ENCODE results near the gene OPN1SW.

OPN1SW gene

GRCh38 chr7:128759242-128759641 is 16.4 kb downstream of the OPN1SW start:
- no peak for DNase-seq (ENCODE audit: low read depth in 3 of 3)

GRCh38 chr7:128758553-128758952 is 17.0 kb downstream of the OPN1SW start:
- no peak for DNase-seq (ENCODE audit: low read depth in 3 of 3)

GRCh38 chr7:128757203-128757602 is 18.4 kb downstream of the OPN1SW start:
- DNase-seq (ENCODE audit: low read depth in 3 of 3): no peak

GRCh38 chr7:128755819-128756476 is 19.6 kb downstream of the OPN1SW start:
- DNase-seq (ENCODE audit: low read depth in 3 of 3): no peak

DNA sequence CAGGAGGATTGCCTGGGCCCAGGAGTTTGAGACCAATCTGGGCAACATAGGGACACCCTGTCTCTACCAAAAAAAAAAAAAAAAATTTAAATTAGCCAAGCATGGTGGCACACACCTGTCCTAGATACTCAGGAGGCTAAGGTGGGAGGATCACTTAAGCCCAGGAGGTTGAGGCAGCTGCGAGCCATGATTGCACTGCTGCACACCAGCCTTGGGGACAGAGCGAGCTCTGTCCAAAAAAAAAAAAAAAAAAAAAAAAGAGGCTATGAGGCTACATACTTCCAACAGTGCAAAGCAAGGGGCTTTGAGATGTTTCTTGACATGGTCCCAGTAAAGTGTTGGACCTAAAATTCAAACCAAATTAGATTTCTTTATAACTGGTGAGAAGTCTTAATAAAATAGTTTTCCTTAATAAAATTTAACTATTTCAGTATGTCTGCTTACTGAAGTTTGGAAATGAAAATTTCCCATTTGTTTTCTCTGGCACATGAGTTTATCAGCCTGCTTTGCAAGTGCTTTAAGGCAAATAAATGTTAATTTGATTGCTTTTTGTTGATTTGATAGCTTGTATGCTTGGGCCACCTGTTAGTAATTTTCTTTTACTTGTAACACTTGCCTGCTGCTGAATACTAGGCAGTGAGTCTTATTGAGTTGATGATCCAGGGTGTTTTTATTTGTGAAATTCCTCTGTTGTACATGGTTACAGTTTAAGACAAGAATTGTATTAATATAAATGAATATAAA is 20.3 kb downstream of the OPN1SW start:
- DNase-seq (ENCODE audit: low read depth in 3 of 3): no peak

- DNase-seq (ENCODE audit: low read depth in 3 of 3): no peak
These were observed 23.3 kb downstream of the OPN1SW start for GRCh38 chr7:128752251-128752650.

- DNase-seq (ENCODE audit: low read depth in 3 of 3): no peak
These were observed 28.1 kb downstream of the OPN1SW start for GRCh38 chr7:128747327-128748079.

- DNase-seq (ENCODE audit: low read depth in 3 of 3): no peak
These were observed 29.9 kb downstream of the OPN1SW start for GRCh38 chr7:128745706-128746105.

- no peak for DNase-seq (ENCODE audit: low read depth in 3 of 3)
These were observed 31.2 kb downstream of the OPN1SW start for GRCh38 chr7:128744366-128744905.

- DNase-seq (ENCODE audit: low read depth in 3 of 3): no peak
These were observed 32.4 kb downstream of the OPN1SW start for GRCh38 chr7:128743112-128743772.

- no peak for DNase-seq (ENCODE audit: low read depth in 3 of 3)
These were observed 33.4 kb downstream of the OPN1SW start for GRCh38 chr7:128742206-128742605.

DNA sequence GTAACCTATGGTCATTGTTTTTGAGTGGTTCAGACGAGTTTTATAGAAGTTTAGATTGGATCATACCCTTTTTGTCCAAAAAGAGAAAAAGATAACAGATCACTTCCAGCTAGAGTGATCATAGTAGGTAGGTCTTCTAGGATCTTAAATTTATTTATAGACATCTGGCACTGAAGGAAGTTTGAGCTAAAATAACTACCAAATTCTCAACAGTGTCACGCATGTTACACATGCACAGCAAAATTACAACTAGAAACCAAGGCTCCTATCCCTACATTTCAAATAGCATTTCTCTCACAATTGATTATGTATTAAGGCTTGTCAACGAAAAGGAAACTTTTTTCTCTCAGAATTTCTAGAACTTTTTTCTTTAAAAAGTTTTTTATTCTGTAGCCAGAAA is 34.1 kb downstream of the OPN1SW start:
- no peak for DNase-seq (ENCODE audit: low read depth in 3 of 3)

GRCh38 chr7:128740996-128741395 is 34.6 kb downstream of the OPN1SW start:
- no peak for DNase-seq (ENCODE audit: low read depth in 3 of 3)

- no peak for DNase-seq (ENCODE audit: low read depth in 3 of 3)
These were observed 35.5 kb downstream of the OPN1SW start for GRCh38 chr7:128739990-128740682.

DNA sequence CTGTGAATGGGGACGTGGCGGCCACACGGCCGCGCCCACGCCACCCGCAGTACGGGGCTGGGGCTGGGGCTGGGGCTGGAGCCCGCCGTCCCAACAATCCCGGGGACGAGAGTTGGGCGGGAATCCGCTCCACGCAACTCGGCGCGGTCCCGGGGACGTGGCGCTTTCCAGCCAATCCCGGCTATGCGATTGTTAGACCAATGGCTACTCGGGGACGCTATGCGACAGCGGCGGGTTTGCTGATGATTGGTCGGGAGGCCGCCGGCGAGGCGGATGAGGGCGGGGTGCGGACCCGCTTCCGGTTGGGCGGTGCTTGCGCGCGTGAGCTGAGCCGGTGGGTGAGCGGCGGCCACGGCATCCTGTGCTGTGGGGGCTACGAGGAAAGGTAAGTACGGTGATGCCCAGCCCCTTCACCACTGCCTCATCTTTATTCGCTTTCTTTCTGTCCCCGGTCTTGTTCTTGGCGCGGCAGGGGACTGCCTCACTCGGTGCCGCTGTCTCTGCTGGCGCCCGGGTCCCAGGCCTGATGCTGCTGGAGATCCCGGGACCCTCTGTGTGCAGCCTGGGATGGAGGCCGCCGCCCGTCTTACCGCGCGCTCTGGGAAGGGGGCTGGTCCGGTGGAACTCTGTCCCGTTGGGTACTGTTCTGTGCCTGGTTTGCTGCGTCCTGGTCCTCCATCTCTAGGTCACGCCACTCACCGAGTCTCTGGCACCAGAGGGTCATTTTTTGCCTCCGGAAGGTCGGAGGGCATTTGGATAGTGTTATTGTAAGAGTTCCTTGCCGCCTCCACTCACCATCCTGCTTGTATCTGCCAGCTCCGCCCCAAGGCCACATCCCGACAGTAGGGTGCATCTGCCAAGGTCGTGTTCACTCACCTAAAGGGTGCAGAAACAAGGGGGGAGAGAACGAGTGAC is 36.3 kb downstream of the OPN1SW start, which contains the start of gene CALU:
Gene CALU (plus strand): TSS at position 312 of the 915 bp plus-strand sequence. CDS start 9,225 bp downstream, outside the sequence.
- DNase-seq (ENCODE audit: low read depth in 3 of 3): peak; percentile 89 to 91 (median 90)

DNA sequence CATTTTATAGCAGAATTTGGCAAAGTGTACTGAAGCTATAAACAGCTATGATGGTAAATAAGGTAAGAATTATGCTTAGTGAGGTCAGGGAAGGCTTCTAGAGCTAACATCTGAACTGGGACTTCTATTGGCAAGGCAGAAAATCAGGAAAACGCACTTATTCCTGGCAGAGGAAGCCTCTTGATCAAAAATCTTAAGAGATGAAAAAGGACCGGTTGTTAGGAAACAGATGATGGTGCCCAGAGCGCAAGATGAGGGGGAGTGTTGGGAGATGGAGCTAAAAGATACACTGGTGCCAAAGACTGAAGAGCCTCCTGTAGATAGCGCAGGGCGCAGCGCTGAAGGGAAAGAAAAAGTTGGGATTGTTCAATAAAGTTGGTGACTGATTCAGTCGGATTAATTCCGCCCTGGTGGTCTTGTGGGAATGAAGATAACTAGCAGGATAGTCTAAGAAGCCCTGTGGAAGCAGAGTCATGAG is 37.0 kb downstream of the OPN1SW start:
- DNase-seq (ENCODE audit: low read depth in 3 of 3): no peak

GRCh38 chr7:128737867-128738385 is 37.7 kb downstream of the OPN1SW start:
- DNase-seq (ENCODE audit: low read depth in 3 of 3): no peak

DNA sequence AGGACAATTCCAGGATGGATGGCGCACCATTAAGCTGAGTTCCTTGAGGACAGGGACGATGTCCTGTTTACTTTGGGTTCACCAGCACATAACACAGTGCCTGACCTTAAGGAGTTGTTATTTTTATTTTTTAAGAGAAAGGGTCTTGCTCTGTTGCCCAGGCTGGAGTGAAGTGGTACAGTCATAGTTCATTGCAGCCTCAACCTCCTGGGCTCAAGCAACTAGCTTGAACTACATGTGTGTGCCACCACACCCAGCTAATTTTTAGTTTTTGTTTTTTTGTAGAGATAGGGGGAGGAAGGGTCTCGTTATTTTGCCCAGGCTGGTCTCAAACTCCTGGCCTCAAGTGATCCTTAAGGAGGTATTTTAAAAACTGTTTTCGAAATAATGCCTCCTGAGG is 38.2 kb downstream of the OPN1SW start:
- no peak for DNase-seq (ENCODE audit: low read depth in 3 of 3)

- no peak for DNase-seq (ENCODE audit: low read depth in 3 of 3)
These were observed 40.2 kb downstream of the OPN1SW start for GRCh38 chr7:128735436-128735835.

GRCh38 chr7:128734890-128735289 is 40.7 kb downstream of the OPN1SW start:
- no peak for DNase-seq (ENCODE audit: low read depth in 3 of 3)

All from stimulated activated CD4-positive, alpha-beta T cell treated with anti-CD3 and anti-CD28 coated beads, TNF-alpha, amount 100 ng/mL, for 48 hours (primary cell).